ENCODE results near the gene TGM4. TPM values are rescaled to one million over a fixed set of nuclear protein-coding genes. Genes with fewer than 3 reads are reported as not detected.
A peak's percentile ranks its signal among the peaks of the same experiment; 100 is the strongest.

The TGM4 gene
- total and polyA plus RNA-seq, 9 donors = not detected

DNA sequence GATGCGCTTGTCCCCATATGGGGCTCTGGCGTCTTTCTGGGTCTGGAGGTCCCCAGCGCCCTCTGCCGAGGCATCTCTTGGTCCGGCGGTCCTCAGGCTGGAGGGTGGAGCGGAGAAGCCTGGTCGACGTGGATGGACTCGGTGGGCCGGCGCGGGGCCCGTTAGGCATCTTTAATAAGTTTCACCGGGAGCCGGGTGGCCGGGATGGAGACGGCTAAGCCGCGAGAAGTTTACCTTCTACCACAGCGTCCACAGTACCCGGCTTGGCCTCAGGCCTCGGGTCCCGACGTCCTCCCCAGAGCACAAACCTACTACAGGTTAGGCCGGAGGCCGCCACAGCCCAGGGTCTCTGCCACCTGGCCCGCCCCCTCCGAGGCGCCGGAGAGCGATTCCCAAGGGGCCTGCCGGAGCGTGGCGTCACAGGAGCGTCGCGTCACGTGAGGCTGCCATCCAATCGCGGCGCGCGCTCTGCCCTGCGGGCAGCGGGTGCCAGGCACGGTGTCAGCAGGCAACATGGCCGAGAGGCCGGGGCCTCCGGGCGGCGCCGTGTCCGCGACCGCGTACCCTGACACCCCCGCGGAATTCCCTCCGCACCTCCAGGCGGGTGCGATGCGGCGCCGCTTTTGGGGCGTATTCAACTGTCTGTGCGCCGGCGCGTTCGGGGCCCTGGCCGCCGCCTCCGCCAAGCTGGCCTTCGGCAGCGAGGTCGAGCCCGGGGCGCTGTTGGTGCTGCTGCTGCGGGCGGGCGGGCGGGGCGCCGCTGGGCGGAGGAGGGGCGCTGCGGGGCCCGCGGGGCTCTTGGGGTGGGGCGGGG lies 12.8 kb upstream of the TGM4 start, which contains the start of gene TMEM42:
TMEM42 (plus strand) TSS at position 501 of the 814 bp plus-strand sequence; CDS start at position 514, 13 bp downstream.
- intact Hi-C loops (cut with DNase I) = loop anchor here in 1 of 4 donors (5.0 to 10.0 kb wide), 2 partner anchors 103 to 826 kb away; partner anchors contain the start of gene SACM1L

DNA sequence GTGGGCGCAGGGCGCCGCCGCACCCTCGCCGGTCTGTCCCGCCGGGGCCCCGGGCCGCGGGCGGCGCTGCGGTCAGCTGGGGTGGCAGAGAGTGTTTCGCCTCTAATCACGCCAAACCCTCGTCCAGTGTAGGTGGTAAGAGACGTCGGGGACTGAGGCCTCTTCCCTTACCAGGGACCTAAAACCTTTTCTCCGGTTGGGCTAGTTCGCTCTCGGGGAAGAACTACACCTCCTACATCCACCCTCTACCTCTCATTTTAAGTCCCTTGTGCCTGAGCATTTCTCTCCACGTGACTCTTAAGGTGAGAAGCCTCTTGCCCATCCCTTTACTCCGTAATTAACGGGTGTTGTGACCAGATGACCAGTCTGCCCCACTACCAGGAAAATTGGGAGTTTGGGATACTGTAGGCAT lies 12.2 kb upstream of the TGM4 start:
- peak overlapping the region; percentile 72 to 79 for H3K27ac ChIP-seq
- TF ChIP-seq EP300 (IDR thresholded peaks at IDR 0.05) = no peak
- no peak for TF ChIP-seq POLR2A (IDR thresholded peaks at IDR 0.05)
- TF ChIP-seq, protein P1, sequence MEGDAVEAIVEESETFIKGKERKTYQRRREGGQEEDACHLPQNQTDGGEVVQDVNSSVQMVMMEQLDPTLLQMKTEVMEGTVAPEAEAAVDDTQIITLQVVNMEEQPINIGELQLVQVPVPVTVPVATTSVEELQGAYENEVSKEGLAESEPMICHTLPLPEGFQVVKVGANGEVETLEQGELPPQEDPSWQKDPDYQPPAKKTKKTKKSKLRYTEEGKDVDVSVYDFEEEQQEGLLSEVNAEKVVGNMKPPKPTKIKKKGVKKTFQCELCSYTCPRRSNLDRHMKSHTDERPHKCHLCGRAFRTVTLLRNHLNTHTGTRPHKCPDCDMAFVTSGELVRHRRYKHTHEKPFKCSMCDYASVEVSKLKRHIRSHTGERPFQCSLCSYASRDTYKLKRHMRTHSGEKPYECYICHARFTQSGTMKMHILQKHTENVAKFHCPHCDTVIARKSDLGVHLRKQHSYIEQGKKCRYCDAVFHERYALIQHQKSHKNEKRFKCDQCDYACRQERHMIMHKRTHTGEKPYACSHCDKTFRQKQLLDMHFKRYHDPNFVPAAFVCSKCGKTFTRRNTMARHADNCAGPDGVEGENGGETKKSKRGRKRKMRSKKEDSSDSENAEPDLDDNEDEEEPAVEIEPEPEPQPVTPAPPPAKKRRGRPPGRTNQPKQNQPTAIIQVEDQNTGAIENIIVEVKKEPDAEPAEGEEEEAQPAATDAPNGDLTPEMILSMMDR (IDR thresholded peaks at IDR 0.05) = no peak
- peaks cover 5% of the 10 kb centered on the region for H3K4me1 ChIP-seq (ENCODE audit: insufficient read depth)
- intact Hi-C loops (cut with DNase I) = loop anchor here in 1 of 4 donors (5.0 to 10.0 kb wide), 2 partner anchors 103 to 825 kb away; partner anchors contain the start of gene SACM1L
- DNase-seq = no peak
- peak overlapping the region; percentile 69 for H3K4me3 ChIP-seq
- no peaks in the 10 kb centered on the region for H3K27me3 ChIP-seq
- H3K36me3 ChIP-seq = no peaks in the 10 kb centered on the region
- WGBS, 3 donors = 0 to 2% (median 2%) methylated on average over 8 to 25 of the region's 25 CpGs
- no peaks in the 10 kb centered on the region for H3K9me3 ChIP-seq

More for the DNA sequence above, 12.8 kb upstream of the TGM4 start, which contains the start of gene TMEM42:
- H3K9me3 ChIP-seq = peaks cover 0 to 2% of the 10 kb centered on the region in 2 donors
- peak; percentile 88 to 94 (median 92) for DNase-seq
- no peaks in the 10 kb centered on the region for H3K36me3 ChIP-seq
- TF ChIP-seq, protein P1 (IDR thresholded peaks at IDR 0.05) = peak in 1 of 3 donors; percentile 19
- no peak for TF ChIP-seq EP300 (IDR thresholded peaks at IDR 0.05)
- peak; percentile 81 for TF ChIP-seq POLR2A (IDR thresholded peaks at IDR 0.05)
- peaks cover 5% of the 10 kb centered on the region for H3K4me1 ChIP-seq (ENCODE audit: insufficient read depth)
- no peaks in the 10 kb centered on the region for H3K27me3 ChIP-seq
- H3K4me3 ChIP-seq = peak within 1 kb of the TSS; percentile 69
- H3K27ac ChIP-seq = peak within 1 kb of the TSS; percentile 72 to 79
- WGBS, 3 donors = 1 to 3% (median 1%) methylated on average over 22 to 87 of the region's 91 CpGs

DNA sequence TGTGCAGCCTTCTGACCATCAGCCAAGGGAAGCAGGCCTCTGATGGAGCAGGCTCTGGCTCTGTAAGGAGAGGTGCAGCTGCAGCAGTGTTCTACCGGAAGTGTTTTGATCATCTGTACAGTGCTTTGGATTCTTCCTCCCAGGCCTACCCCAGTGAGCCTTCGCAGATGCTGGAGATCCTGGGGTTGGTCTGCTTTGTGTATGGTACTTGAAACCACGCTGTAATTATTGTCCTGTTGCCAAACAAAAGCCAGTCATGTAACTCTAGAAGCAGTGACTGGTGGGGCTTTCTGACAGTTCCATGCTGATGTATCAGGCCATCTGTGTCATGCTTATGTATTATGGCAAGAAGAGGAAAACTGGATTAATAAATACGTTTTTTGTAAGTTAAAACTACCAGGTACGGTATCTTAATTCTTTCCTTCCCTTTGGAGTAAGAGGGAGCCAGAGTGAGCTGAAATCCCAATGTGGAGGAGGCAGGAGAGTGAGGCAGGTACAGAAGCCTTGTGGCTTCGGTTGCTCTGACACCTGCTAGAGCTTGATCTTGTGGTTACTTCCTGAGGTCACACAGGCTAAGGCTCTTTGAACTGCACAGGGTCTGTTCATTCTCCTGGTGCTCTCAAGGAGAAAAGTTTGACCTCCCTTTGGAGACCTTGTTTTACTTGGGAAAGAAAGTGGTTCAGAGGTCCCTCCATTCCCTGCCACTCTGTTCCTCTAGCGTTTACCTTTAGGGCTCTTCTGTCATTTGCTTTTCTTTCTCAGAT lies 9.0 kb upstream of the TGM4 start:
- no peak for TF ChIP-seq EP300 (IDR thresholded peaks at IDR 0.05)
- TF ChIP-seq, protein P1 (IDR thresholded peaks at IDR 0.05) = no peak
- TF ChIP-seq POLR2A (IDR thresholded peaks at IDR 0.05) = no peak
- DNase-seq = no peak
- H3K27ac ChIP-seq = no peak overlapping the region
- no peaks in the 10 kb centered on the region for H3K9me3 ChIP-seq
- intact Hi-C loops (cut with DNase I) = loop anchor here in 1 of 4 donors (10.0 kb wide), 1 partner anchor 99 kb away; no protein-coding TSS in a partner anchor
- H3K4me1 ChIP-seq (ENCODE audit: insufficient read depth) = peaks cover 5% of the 10 kb centered on the region
- WGBS, 3 donors = 85 to 94% (median 91%) methylated on average over 7 of the region's 7 CpGs
- H3K4me3 ChIP-seq = no peak overlapping the region
- no peaks in the 10 kb centered on the region for H3K36me3 ChIP-seq
- H3K27me3 ChIP-seq = no peaks in the 10 kb centered on the region

DNA sequence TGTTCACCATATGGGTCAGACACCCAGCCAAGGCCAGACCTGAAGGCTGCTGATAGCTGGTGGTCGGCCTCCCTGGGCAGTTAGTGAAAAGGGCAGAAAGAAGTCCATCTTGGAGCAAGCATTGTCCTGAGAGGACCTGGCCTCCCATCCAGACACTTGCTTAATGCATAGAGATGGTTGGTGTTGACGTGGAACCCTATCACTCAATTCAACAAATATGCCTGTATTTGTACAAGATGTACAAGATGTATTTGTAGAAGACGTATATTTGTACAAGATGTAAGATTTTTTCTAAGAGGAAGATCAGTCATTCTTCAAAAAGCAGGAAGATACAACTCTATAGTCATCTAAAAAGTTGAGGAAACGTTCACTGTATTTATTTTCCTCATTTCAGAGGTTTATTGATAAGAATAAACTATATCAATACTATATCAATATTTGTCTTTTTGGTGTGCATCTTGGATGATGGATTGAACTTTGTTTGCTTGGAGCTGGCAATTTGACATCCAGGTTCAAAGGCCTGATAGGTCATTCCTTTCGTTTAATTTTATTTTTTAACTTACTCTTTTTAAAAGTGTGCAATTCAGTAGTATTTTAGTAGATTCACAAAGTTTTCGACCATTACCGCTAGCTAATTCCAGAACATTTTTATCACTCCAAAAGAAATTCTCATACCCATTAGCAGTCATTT lies 6.8 kb upstream of the TGM4 start:
- no peak overlapping the region for H3K4me3 ChIP-seq
- H3K27ac ChIP-seq = no peak overlapping the region
- DNase-seq = no peak
- H3K27me3 ChIP-seq = no peaks in the 10 kb centered on the region
- H3K4me1 ChIP-seq (ENCODE audit: insufficient read depth) = peaks cover 3% of the 10 kb centered on the region
- no peaks in the 10 kb centered on the region for H3K36me3 ChIP-seq
- TF ChIP-seq POLR2A (IDR thresholded peaks at IDR 0.05) (no peak), EP300 (IDR thresholded peaks at IDR 0.05) (no peak)
- intact Hi-C loops (cut with DNase I) = loop anchor here in 1 of 4 donors (10.0 kb wide), 1 partner anchor 97 kb away; no protein-coding TSS in a partner anchor
- no peaks in the 10 kb centered on the region for H3K9me3 ChIP-seq
- 92 to 95% (median 94%) methylated on average over 7 of the region's 7 CpGs for WGBS, 3 donors

All from ovary (tissue), 9 donors.